Neural progenitor cell (in vitro differentiated cells): ENCODE data around the gene NWD2.

Experiments used
- EZH2 ChIP-seq: fragments of 200-600 bp; sonication (generic); IDR thresholded peaks from 2 replicates; pipeline ENCODE4 v1.6.1; 2017; ENCODE audit warnings: antibody characterized with exemption, mild to moderate bottlenecking, moderate library complexity
- EZH2phosphoT487 ChIP-seq: fragments of 200-600 bp; sonication (generic); IDR thresholded peaks from 2 replicates; pipeline ENCODE4 v1.6.1; 2017; ENCODE audit warnings: antibody characterized with exemption
- TF ChIP-seq, protein P1 (sequence below): fragments of 200-600 bp; sonication (generic); IDR thresholded peaks from 2 replicates; pipeline ENCODE4 v1.5.1; 2017; ENCODE audit warnings: antibody characterized with exemption, mild to moderate bottlenecking

DNA sequence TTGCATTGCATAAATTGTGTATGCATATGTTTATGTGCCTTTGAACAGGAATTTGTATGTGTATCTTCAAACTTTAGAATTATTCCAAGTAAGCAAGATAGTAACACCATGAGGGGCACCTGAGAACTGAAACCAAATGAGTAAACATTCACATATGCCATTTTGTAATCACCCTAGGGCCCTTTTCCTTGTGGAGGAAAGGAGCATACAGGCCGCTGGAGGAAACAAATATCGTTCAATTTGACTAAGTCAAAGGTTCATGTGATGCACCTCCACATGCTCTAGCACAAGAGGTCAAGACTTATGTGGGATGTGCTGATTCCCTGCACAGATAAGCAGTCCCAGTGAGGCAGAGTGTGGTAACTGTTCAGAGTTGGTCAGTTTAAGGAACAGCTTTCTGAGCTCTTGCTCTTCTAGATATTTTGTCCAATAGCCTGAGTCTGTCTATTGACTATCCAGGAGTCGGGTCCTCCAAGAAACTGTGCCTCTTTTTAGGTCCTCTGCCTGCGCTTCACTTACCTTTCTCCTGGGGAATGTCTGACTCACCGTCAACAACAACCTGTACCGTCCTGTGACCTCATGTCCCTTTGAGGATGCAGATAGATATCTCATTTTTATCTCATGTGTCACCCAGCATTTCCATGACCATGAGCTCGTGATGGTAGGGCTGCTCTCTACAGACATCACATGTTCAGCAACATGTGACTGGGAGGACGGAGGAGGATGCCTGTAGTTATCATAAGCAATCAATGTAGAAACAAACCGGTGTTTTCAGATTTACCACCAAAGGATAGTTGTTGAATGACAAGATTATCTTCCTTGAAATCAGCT is 196.9 kb downstream of the NWD2 start:
- TF ChIP-seq EZH2 = no peak
- TF ChIP-seq, protein P1, sequence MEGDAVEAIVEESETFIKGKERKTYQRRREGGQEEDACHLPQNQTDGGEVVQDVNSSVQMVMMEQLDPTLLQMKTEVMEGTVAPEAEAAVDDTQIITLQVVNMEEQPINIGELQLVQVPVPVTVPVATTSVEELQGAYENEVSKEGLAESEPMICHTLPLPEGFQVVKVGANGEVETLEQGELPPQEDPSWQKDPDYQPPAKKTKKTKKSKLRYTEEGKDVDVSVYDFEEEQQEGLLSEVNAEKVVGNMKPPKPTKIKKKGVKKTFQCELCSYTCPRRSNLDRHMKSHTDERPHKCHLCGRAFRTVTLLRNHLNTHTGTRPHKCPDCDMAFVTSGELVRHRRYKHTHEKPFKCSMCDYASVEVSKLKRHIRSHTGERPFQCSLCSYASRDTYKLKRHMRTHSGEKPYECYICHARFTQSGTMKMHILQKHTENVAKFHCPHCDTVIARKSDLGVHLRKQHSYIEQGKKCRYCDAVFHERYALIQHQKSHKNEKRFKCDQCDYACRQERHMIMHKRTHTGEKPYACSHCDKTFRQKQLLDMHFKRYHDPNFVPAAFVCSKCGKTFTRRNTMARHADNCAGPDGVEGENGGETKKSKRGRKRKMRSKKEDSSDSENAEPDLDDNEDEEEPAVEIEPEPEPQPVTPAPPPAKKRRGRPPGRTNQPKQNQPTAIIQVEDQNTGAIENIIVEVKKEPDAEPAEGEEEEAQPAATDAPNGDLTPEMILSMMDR = no peak
- TF ChIP-seq EZH2phosphoT487 = no peak
